B cell (primary cell): ENCODE measurements around the gene TRIM9.

ENCODE experiments used
- CTCF ChIP-seq: fragments of 200-600 bp; IDR thresholded peaks from one replicate; pipeline ENCODE4 v1.8.0; 2022; ENCODE audit warnings: antibody characterized with exemption, mild to moderate bottlenecking
- EZH2 ChIP-seq: IDR thresholded peaks from 2 replicates; pipeline ENCODE4 v1.6.1; 2012; ENCODE audit warnings: borderline replicate concordance, low read depth, mild to moderate bottlenecking, moderate library complexity, low read length; ENCODE audit not compliant: insufficient read depth, poor library complexity, severe bottlenecking

DNA sequence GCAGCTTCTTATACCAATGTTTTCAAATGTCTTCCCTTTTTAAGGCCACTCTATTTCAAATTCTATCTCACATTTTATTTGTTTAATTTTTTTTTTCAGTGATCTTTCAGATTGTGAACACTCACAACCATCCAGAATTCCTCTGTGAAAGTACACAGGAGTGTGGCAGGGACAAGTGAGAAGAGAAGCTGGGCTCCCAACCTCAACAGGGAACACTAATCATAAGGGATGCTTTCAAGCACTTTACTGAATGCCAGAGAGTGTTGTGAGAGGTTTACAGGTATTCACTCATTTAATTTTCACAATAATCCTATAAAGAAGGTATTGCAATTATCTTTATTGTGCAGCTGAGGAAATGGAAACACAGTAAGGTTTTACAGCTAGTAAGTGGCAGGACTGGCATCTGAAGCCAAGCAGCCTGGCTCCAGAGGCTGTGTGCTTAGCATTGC, 90.5 kb downstream of the TRIM9 start:
- no peak for TF ChIP-seq CTCF
- no peak for TF ChIP-seq EZH2
